Measurements from ENCODE around the gene POU4F1. TPM values are rescaled to one million over a fixed set of nuclear protein-coding genes. Genes with fewer than 3 reads are reported as not detected.
A peak's percentile ranks its signal among the peaks of the same experiment; 100 is the strongest.

Gene POU4F1
- total and polyA plus RNA-seq, 2 of the 13 experiments (the other 11 are each of a cell fraction or from before 2014, with no cell fraction given) = 1.0 to 1.1 TPM

GRCh38 chr13:78603240-78603957 lies at the start of gene POU4F1 (continued):
- no peak for TF ChIP-seq ZNF225 (CRISPR knock-in tag; IDR thresholded peaks at IDR 0.05)
- TF ChIP-seq BRF2 (CRISPR knock-in tag; IDR thresholded peaks at IDR 0.05) = 0 out of 2 replicates have a peak, but pooled peaks have one; percentile 47
- peak; percentile 25; the same call in 1 of the 2 replicates for TF ChIP-seq HOXA9 (CRISPR knock-in tag; IDR thresholded peaks at IDR 0.05; ENCODE audit: borderline replicate concordance)
- peak; percentile 16; the same call in 1 of the 2 replicates for TF ChIP-seq HOMEZ (CRISPR knock-in tag; IDR thresholded peaks at IDR 0.05; ENCODE audit: low read depth)
- TF ChIP-seq ZNF274 (CRISPR knock-in tag; IDR thresholded peaks at IDR 0.05) = 0 out of 2 replicates have a peak, but pooled peaks have one; percentile 23
- TF ChIP-seq SOX5 (CRISPR knock-in tag; IDR thresholded peaks at IDR 0.05; ENCODE audit: borderline replicate concordance) = no peak
- no peak for TF ChIP-seq ATF7 (IDR thresholded peaks at IDR 0.05)
- TF ChIP-seq ATF7 (CRISPR knock-in tag; IDR thresholded peaks at IDR 0.05) = no peak
- TF ChIP-seq ZFP36 (IDR thresholded peaks at IDR 0.05; ENCODE audit: borderline replicate concordance, low read depth, low read length, partially characterized antibody) = no peak
- TF ChIP-seq ZNF441 (CRISPR knock-in tag; IDR thresholded peaks at IDR 0.05; ENCODE audit: borderline replicate concordance) = peak; percentile 63; the same call in 1 of the 2 replicates
- peak; percentile 91 for TF ChIP-seq ZNF770 (CRISPR knock-in tag; IDR thresholded peaks at IDR 0.05)
- no peak for TF ChIP-seq SMAD9 (CRISPR knock-in tag; IDR thresholded peaks at IDR 0.05)
- TF ChIP-seq GATAD1 (CRISPR knock-in tag; IDR thresholded peaks at IDR 0.05) = no peak
- TF ChIP-seq ZNF691 (CRISPR knock-in tag; IDR thresholded peaks at IDR 0.05; ENCODE audit: borderline replicate concordance, low read depth) = peak; percentile 70; the same call in 1 of the 2 replicates
- TF ChIP-seq KDM5B (CRISPR knock-in tag; IDR thresholded peaks at IDR 0.05; ENCODE audit: borderline replicate concordance) = peak; percentile 54; the same call in 1 of the 2 replicates
- no peak for TF ChIP-seq CC2D1A (CRISPR knock-in tag; IDR thresholded peaks at IDR 0.05)
- TF ChIP-seq ZSCAN29 (CRISPR knock-in tag; conservative IDR thresholded peaks at IDR 0.05) = no peak
- no peak for TF ChIP-seq MAFK (conservative IDR thresholded peaks at IDR 0.05 in 1 of 2, IDR thresholded peaks at IDR 0.05 in 1 of 2; ENCODE audit: low read length in 2 of 2)
- TF ChIP-seq SP2 (CRISPR knock-in tag; IDR thresholded peaks at IDR 0.05) = no peak
- no peak for TF ChIP-seq HNRNPK (IDR thresholded peaks at IDR 0.05; ENCODE audit: low read depth, low read length, poor library complexity, severe bottlenecking)
- TF ChIP-seq SALL1 (CRISPR knock-in tag; IDR thresholded peaks at IDR 0.05) = peak; percentile 76
- TF ChIP-seq NPAS2 (CRISPR knock-in tag; IDR thresholded peaks at IDR 0.05; ENCODE audit: borderline replicate concordance) = no peak
- TF ChIP-seq GTF3A (CRISPR knock-in tag; conservative IDR thresholded peaks at IDR 0.05) = no peak
- peak; percentile 64; the same call in 1 of the 2 replicates for TF ChIP-seq ZNF431 (CRISPR knock-in tag; IDR thresholded peaks at IDR 0.05; ENCODE audit: borderline replicate concordance, low read depth)
- no peak for TF ChIP-seq SRF (IDR thresholded peaks at IDR 0.05; ENCODE audit: low read depth, low read length)
